Activated naive CD4-positive, alpha-beta T cell (primary cell): ENCODE results near the gene PTPRD.

Experiments used
- DNase-seq, 4 experiments: peaks; one replicate each; lab custom pipeline; 2025; lab: John Stamatoyannopoulos, UW

Gene PTPRD

DNA sequence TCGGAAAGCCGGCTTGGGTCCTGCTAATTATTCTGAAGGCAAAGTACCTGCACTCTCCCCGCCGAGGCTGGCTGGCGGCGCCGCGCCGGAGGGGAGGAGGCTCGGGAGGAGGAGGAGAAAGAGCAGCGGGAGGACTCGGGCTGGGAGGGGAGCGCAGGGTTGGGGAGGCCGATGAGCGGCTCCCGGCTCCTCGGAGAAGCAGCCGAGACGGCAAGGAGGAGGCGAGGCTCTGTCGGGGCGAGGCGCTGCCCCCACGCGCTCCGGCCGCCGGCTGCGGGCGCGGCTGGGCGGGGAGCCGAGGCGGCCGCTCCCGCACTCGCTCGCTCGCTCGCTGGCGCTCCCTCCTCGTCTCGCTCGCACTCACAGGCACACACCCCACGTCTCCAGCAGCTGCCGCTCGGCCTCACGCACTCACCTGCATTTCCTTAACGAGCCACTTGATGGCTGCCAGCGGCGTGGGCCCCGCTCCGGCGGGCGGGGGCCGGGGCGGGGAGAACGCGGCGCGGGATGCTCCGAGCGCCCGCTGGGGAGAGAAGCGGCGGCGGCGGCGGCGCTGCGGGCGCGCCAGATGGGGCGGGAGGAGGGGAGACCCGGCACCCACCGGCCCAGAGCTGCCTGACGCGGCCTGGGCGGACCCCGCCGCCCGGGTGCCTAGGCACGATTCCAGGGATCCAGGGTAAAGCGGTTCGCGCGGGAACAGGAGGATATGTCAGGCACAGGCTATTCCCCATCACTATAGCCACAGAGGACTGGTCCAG lies at the start of gene PTPRD:
Gene PTPRD, minus strand, starts transcription at position 362 of the 758 bp plus-strand sequence.
- no peak for DNase-seq

DNA sequence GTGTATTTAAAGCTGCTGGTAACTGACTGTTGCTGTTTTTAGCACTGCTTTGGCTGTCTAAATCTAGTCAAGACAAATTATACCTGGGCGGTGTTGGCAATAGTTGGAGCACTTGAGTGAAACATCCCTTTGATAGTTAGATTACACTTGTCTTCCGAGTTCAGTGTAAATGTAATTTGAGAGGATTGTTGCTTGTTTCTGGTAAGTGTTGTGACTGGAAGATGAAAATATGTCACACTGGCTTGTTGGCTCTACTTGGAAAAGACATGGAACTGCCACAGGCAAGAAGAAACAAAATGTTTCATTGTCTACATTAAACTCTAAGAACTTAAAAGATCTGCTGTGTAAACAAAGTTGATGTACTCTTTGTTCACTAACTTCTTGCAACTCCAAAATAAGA lies 49.2 kb upstream of the PTPRD start:
- no peak for DNase-seq

DNA sequence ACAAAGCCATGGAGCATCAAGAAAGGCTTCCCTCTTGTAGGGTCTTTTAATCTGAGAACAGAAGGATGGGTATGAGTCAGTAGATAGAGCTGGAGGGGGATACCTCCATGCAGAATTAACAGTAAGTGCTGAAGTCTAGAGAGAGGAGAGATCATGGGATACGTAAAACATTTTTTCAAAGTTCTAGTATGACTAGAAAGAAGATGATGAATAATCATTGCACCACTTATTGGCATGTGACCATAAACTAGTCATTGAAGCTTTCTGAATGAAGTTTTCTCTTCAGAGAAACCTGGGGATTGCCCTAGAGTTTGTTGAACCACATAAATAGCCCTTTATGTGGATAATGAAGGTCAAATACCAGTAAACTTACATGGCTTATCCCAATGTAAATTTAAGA lies 48.6 kb upstream of the PTPRD start:
- no peak for DNase-seq

DNA sequence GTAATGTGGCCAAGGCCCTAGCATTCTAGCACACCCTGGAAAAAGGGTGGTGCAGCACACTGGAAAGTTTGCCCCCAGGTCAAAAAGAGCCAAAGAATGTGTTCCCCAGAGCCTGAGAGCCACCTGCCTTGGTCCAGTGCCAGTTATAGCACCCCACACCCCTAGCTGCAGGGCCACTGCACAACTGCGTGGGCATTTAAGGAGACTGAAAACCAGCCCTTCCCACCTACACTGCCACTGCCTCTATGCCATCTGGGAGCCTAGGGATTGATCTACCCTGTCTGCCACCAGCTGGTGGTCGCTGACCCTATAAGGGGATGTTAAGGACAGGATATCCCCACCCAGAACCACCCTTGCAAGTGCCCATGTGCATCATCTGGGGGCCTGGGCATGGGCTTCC lies 38.2 kb upstream of the PTPRD start:
- no peak for DNase-seq

DNA sequence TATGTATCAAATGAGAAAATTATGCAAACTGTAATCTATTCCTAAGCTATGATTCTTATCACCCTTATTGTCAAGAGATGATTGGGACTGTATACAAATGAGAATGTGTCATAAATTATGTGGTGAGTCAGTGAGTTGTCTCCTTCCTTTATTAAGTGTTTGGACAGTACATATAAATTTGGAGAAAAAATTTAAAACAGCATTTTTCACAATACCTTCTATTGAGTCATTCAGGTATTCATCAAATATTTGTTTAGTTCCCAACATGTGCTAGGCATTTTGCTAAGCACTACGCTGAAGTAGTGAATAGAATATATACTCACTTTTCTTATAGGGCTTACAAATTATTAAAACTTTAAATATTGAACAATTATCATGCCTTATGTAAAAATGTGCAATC lies 36.3 kb upstream of the PTPRD start:
- DNase-seq = no peak

DNA sequence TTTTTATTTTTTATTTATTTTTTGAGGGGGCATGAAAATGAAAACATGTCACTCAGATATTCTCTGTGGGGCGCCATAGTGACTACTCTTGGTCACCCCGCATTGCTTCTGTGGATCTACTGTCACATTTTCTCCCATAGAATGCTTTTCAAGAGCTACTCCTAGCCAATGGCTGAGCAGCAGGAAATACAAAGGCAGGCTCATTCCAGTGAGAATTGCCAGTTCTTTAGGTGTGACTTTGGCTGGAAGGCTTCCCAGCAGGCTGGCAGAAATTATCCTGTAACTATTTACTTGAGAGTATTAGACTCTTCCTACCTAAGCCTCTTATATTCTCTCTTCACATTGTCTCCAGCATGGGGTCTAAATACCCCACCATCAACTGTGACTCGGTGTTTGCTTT lies 21.0 kb upstream of the PTPRD start:
- no peak for DNase-seq

DNA sequence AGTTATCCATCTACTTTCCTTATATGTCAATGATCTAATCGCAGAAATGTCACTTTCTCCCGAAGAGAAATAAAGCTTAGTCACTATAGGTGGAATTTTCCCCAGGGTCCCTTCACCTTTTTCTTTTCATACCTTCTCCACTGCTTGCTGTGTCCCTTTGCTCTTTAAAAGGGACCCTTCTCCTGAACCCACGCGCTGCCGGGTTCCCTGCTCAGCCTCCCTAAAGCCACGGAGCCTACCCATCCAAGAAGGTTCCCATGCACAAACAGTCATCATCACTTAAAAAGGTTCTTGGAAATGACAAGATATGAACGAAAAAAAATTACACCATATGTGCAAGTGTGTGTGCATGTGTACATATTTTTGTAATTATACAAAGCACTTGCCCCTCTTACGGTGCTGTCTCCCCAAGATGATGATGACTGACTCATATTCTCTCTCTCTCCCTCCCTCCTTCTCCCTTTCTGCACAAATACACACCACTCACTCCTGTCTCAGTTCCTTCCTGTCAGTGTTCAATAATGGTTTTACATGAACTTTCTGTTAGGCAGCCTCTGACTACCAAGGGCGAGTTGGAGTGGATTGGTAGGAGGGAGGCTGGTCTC lies 1.5 kb upstream of the PTPRD start:
- DNase-seq = no peak

DNA sequence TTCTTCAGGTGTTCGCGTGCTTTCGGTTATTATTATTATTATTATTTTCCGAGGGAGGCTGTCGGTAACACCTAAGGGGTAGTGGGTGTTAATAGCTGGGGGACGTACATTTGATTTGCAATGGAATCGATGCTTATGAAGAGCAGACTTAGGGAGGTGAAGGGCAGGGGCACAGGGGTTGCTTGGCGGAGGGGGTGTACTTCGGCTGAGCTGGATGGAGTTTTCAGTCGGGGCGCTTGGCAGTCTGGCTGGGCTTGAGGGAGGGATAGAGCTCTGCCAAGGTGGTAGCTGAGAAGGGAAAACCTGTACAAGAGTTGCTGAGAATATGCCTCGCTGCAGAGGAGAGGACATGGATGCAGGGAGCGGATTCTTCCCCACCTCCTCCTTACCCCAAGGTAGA lies 617 bp upstream of the PTPRD start:
- DNase-seq = no peak

DNA sequence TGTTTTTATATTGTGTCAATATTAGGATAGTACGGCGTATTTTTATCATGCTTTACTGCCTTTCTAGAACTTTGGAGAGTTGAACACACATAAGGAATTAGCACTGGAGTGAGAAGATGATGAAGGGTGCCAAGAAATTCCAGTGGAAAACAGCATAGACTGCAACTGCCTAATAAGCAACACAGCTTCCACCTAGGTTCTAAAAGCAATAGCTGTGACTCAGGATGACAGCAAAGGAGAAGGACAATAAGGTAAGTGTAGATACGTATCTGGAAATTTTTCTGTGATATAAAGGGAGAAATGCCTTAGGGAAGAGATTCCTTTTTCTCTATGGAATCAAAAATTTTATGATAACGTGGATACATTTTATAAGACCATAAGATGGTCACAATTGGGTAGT lies 7.4 kb downstream of the PTPRD start:
- DNase-seq = no peak

DNA sequence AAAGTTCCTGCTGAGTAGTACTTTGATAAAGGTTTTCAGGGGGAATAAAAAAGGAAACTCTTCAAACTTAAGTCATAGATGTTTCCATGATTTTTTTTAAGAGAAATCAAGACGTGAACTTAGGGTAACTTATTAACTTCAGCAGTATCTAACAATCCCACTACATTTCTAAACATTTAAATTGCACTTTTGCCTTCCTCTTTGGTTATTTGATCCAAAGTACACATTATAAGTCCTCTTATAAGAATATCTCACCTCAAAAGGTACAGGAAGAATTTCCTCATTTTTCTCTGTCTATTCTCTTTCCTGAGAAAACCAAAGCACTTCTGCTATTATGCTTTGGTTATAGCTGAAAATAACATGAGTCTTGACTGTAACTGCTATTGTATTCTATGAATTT lies 7.9 kb downstream of the PTPRD start:
- DNase-seq = no peak

DNA sequence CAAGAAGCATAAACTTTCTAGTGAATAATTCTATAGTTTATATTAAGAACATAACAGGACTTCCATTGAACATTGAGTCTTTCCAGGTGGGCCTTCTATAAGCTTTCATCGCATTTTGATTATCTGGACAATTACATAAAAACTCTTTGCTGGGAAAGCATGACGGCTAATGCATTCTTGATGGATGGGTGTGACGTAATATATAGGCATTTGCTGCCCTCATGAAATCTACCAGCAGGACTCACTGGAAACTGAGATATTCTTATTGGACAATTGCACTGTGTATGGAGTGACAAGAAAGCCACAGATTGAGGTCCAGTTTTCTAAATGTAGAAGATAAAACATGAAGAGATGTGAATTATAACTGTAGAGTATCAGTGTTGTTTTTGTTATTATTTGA lies 15.0 kb downstream of the PTPRD start:
- no peak for DNase-seq

DNA sequence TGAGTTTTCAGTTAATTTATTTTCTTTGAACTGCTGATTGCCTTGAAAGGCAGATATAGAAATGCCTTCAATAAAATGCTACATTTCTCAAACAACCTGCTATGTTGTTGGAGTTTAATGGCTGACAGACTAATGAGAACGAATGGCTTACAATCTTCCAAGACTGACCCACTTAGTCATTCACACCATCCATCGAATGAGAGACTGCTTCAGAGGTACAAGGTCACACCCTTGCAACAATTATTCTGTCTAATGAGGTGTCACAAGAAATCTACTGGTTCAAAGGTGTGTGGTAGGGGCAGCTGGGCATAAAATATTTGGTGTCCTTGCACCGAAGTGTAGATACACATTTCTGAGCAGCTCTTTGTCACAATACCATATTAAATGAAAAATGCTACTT lies 18.3 kb downstream of the PTPRD start:
- DNase-seq = no peak

DNA sequence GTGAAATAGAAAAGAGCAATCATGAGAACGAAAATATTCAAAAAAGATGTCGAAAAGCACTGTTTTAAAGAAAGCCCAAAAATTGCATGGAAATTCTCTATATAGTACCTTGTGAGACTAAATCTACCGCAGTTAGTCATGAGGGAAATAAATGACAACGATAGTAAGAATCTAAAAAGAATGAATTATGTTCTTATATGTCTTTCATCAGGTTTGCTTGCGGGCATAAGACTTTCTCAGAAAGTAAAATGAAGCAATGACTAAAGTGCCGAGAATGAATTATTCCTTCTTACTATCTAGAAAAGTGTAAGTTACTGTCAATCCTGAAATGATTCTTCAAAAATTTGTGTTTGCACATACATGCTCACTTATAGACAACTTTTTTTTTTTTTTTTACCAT lies 26.4 kb downstream of the PTPRD start:
- no peak for DNase-seq

DNA sequence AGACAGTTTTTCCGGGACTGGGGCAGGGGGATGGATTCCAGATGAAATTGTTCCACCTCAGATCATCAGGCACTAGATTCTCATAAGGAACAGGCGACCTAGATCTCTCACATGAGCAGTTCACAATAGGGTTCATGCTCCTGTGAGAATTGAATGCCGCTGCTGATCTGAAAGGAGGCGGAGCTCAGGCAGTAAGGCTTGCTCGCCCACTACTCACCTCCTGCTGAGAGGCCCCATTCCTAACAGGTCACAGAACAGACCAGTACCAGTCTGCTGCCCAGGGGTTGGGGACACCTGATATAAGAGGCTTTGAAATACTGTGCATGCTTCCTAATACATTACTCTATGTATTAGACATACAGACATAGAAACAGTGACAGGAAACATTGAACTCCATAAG lies 41.1 kb downstream of the PTPRD start:
- DNase-seq = no peak

DNA sequence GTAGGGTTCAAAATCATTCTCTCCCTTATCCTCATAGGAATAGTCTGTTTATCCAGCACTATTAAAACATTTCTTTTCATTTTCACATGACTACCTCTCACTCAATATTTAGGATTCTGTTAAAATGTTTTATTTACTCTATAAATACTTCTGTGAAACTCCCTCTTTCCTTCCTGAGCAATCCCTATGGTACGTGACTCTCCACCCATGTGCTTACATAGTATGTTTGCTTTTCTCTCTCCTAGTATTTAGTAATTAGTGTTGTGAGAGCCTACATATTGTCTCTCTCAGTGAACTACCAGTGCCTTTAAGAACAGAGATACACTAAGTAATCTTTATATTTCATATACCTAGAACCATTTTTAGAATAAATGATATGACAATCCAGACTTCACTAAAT lies 46.0 kb downstream of the PTPRD start:
- DNase-seq = no peak

DNA sequence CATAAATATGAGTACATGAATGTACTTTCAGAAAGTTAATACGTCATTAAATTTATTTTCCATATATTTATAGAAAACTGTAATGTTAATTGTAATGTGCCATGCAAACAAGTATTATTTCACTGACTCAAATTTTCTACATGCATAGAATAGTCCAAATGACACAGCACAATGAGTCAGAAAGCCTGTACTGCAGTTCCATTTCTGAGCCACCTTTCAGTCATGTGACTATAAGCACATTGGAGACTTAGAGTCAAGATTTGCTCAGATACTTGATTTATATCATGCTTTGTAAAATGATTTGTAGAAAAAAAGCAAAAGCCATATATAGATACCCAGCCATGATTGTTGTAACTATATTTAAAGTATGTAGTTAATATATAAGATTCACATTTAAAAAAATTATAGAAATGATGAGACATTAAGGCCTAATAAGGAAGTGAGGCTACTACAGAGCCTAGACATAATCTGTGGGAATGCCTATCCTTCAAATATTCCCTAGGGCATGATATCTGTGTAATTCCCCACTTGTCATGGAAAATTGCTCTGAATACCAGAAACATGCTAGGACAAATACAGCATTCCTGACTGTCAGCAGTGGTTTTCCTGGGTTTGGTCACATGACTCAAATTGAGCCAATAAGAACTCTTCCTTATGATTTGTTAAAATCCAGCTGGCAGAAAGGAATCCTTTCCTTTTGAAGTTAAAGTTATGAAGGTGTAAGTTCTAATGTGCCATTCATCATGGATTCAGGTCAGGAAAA lies 50.0 kb downstream of the PTPRD start:
- no peak for DNase-seq

DNA sequence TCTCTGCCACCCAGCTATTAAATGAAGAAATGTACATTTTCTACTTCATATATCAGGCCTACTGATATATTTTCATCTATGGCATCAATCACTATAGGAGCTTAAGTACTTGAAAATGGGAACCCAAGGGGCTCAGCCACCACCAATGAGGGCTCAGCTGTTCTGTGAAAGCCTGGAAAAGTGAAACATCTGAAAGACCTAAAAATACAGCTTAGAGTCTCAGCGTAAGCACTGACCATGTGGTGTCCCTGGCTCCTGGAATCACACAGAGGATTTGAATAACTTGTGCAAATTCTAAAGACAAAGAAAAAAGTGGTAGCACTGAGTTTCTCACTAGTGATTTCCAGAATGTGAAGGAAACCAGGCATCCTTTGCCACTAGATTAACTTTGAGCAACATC lies 64.5 kb downstream of the PTPRD start:
- no peak for DNase-seq

DNA sequence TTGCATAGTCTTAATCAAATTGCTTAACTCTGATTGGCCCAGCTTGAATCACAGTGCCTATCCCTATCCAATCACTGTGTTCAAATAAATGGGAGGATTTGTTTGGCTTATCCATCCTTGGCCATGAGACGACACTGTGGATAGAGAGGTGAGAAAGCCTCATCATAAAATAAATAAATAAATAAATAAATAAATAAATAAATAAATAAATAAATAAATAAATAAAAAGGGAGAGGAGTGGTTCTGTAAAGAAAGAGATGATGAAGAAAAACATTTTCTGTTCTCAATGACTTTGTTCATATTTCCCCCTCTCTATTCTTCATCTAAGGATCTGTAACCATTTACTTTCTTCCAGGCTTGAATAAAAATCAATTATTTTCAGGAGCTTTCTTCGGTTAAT lies 74.7 kb downstream of the PTPRD start:
- no peak for DNase-seq

DNA sequence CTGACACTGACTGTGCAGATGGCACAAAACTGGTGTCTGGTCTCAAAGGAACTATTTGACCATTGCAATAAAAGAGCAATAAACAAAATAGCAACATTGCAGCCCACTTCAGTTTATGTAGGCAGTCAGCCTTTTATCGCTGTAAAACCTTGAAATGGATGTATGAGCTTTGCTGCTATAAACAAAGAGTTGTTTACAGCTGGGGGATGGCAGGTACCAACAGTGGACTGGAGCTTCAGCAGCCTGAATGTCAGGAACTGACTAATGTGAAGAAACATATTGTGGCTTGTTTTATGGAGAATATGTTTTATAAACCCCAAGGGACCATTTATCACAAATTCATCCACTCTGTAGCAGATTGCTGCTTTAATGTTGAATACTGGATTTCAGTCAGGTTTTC lies 78.0 kb downstream of the PTPRD start:
- DNase-seq = no peak

DNA sequence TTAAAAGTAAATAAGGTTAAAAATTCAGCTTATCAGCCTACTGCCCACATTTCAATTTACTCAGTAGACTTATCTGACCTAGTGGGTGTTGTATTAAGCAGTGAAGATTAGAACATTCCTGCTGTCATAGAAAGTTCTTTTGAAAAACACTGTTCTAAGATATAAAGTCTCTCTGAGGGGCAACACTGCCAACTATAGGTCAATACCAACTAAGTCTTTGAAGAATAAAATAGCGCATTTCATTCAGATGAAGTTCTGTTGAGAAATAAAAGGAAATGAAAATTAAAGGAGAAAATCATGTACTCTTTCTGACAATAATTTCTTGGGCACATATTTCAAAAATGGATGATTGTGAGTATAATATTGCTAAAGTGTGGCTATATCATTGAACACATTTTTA lies 86.8 kb downstream of the PTPRD start:
- no peak for DNase-seq

DNA sequence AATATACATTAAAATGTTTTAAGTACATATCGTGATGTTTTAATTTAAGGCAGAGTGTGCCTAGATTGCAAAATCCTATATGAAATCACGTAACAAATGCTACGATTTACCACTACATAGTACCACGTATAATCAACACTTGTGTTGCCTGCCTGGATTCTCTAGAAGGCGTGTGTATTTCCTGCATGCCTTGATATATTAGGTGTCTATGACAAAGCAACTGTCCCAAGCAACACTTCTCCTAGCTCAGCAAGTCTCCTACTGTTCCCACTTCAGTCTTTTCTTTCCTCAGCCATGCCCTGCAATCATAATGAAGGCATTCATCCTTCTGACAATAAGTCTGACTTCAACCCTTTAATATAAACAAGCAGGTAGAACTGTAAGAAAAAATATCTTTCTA lies 89.6 kb downstream of the PTPRD start:
- no peak for DNase-seq

DNA sequence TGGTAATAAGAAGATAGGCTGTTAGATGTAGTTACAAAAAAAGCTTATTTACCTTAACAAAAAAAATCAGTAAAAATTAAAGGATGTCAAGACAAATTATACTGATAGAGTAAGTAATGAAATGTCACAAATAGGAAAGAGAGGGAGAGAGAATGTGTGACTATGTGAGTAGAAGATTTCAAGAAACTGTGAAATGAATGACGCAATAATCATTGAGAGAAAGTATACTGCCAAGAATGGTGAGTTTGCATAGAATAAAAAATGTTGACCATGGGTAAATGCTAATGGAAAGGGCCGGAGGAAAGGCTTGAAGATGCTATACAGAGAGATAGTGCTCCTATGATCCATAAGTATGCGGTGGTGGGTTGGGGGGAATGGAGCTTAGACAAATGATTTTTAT lies 100.7 kb downstream of the PTPRD start:
- no peak for DNase-seq

DNA sequence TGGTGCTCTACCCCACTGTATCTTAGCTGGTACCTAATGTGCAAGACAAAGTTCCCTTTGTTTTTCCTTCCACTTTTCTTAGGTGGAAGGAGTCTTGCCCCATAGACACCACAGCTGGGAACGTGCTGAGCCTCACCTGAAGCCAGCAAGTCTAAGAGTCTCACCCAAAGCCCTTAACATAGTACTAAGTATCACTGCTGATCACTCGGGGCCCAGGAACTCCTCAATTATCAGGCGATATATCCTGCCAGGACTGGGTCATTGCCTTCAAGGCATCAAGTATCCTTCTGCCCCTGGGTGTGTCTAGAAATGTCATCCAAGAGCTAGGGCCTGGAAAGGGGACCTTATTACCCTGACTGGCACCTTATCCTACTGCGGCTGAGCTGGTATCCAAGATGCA lies 123.9 kb downstream of the PTPRD start:
- DNase-seq = no peak
